GM21515 (cell line): ENCODE measurements around the gene ACP1.
"Not testable (repeated sequence)": the region's sequence is repeated elsewhere in the genome, so short reads cannot be mapped to it uniquely, and the experiment has no call there.

Experiments
- ATAC-seq: cut with Tn5 transposase; IDR thresholded peaks from one replicate; pipeline ENCODE4 v1.9.1; 2021; ENCODE audit not compliant: unreplicated experiment

ACP1 gene

DNA sequence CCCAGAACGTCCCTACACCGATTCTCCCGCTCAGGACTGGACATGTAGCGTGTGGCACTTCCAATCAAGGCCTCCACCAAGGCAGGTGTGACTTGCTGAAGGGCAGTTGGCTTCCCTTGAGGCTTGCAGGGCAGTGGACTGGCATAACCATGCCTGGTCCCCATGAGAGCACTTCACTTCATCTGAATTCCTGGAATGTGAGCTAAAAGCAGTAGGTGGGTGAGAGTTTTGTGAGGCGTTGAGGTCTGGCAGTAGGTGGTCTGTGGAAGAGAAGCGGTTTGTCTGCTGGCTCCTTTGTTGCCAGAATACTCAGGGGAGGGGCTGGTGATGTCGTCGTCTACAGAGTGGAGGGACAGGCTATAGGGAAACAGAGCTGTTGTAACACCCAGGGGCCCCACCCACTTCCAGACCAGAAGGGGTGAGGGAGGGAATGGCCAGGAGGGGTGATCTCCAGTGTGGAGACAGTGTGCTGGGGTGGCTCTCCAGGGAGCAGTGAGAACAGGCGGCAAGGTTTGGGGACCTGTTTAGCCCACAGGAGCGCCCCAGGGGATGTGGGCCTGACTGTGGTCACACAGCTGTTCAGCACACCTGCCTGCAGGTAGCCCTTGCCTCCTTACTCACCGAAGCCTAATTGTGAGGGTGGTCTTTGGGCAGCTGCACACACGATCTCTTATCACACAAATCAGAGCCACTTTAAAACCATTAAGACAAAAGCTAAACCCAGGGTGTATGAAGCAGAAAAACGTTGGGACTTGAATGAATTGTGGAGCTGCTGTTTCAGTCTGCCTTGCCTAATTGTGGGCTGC, 44.6 kb downstream of the ACP1 start:
- no peak for ATAC-seq

DNA sequence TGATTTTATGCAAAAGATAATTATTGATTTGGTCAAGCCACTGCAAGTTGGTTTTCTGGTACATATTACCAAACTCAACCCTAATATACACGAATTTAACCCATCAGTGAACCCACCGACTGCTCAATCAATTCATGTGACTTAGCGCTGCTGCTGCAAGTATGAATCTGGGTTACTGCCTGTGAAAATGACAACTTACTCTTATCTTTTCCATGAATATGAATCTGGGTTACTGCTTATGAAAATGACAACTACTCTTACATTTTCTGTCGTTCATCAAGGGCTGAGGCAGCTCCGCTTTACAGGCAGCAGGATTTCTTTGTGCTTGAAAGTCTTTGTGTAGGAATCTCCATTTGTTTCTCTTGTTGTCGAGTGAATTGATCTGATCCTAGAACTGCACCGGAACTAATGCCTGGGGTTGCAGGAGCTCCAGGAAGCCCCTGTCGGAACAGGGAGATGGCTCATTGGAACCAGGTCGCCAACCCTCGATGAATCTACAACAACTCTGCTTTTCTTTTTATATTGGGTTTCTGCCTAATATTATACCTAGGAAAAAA, 45.3 kb downstream of the ACP1 start:
- ATAC-seq: no peak

DNA sequence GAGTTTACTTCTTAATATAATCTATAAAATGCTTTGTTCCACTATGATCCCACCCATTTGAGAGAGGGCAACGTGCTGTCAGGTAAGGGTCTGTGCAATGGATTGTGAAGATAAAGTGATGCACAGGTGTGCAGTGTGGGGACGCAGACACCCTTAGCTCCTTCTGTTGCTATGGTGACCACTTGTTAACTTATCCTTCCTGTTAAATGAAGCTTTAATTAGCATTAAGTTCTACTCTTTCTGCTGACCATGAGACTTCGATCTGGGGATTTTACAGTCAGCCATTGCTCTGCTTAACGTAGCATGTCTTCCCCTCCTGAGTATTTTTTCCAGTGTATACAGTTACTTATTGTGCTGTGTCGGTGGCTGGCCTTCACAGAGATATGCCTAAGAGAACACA, 46.2 kb downstream of the ACP1 start:
- no peak for ATAC-seq

DNA sequence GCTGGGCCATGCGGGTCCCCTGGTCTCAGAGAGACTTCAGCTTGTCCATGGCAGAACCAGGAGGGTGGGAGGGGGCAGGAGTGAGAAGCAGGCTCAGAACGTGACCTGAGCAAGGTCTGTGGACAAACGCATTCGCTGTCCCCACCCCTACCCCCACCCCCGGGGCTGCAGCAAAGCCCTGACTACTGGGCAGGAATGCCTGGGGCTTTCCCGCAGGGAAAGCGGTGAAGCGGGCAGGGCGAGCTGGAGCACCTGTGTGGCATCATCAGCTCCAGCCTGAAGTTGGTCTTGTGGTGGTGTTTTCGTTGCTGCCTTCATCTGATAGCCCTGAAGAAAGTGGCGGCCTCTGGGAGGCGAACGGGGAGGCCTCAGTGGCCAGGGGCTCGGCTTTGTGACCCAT, 49.2 kb downstream of the ACP1 start:
- ATAC-seq: no peak

DNA sequence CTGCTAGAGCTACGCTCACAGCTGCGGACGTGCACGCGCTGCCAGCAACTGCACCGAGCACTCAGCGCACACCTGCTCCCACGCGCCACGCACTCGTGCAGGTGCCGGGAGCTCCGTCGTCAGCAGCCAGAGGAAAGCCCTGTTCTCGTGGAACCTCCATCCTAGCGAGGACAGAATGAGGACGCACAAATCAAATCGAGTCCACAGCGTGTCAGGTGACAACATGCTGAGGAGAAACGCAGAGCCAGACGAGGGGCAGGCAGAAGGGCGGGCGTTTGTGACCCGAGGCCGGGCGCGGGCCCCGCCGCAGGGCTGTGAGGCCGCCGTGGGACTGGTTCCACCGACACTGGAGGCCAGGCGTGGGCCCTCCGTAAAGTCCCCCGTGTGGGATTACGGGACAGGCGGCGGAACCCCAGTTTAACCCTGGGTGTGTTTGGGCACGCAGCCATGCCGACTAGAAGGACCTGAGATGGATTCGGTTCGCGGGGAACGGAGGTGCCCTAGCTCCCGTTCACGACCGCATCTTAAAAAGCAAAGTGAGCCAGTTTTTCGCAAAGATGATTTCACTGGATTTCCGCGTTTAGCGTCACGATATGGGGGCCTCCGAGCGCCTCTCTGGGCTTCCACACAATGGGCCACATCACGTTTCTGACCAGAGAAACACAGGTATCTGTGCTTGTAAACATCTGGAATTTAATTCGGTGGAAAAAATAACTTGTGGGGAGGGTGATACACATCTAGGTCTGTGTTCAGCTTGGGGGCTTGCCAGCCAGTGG, 50.0 kb downstream of the ACP1 start:
- ATAC-seq: no peak

DNA sequence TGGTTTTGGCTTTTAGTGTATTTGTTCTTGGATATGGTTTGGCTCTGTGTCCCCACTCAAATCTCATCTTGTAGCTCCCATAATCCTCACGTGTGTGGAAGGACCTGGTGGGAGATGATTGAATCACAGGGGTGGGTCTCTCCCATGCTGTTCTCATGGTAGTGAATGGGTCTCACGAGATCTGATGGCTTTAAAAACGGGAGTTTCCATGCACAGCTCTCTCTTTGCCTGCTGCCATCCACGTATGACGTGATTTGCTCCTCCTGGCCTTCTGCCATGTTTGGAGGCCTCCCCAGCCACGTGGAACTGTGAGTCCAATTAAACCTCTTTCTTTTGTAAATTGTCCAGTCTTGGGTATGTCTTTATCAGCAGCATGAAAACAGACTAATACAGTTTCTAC, 51.2 kb downstream of the ACP1 start:
- ATAC-seq: not testable (repeated sequence)

DNA sequence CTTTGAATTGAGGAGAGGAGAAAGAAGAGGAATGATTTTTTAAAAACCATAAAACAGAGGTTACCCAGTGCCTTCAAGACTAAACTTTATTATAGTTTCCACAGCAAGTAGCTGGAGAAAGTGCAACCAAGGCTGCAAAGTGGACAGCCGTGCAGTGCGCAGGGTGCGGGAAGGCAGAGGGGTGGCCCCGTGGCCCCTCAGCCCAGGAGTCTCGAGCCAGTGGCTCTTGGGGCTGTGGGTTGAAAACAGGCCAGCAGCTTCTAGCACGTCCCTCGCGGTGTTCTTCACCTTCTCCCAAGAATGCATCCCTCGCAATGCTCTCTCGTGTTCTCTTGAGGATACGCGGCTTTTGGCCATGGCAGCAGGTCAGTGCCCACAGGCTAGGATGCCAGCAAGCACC, 51.6 kb downstream of the ACP1 start:
- ATAC-seq: no peak

DNA sequence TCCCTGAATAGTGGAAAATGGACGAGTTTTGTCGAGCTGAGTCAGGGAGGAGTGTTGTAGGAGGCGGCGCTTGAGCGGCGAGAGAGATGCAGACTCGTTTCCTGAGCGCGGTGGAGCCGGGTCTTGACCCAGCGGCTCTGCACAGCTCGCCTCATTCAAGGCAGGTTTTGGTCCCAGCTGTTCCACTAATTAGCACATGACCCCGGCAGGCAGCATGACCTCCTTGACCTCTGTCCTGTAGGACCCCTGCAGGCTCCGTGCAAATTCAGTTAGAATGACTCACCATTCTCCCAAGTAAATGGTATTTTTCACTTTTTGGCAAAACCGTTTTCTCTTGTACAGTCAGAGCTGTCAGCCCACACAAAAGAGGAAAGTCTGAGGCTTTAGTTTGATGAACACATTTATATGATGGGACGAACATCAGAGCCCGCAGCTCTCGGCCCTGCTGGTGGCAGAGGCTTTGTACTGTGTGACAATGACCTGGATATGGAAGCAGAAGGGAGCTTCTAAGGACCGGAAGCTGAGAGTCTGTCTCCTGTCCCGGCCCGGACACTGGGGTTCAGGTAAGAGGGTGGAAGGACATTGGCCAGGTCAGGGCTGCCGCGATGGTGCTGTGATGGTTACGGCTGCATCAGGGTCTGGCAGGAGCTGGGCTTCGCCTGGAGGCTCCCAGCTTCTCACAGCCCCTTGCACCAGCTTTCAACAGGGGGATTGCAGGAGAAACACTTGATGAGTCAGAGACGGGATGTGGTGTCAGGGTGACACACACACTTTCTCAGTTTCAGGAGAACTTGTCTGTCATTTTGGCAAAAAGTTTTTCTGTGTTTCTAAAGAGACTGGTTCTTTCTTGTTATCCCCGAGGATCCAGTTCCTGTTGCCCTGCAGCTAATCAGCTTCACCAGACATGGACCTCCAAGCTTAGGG, 53.0 kb downstream of the ACP1 start:
- ATAC-seq: peak; percentile 53

DNA sequence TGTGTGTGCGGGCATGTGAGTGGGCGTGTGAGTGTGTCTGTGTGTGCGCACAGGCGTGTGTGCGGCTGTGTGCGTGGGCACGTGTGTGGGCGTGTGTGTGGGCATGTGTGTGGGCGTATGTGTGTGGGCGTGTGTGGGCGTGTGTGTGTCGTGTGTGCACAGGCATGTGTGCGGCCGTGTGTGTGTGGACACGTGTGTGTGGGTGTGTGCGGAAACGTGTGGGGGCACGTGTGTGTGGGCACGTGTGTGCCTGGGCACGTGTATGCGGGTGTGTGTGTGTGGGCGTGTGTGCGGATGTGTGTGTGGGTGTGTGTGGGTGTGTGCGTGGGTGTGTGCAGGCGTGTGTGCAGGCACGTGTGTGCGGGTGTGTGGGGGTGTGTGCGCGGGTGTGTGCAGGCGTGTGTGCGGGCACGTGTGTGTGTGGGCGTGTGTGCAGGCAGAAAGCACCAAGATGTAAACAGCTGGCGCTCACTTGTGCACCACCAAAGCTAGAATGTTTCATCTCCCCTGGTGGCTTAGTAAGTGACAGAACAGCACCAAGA, 54.4 kb downstream of the ACP1 start:
- no peak for ATAC-seq

DNA sequence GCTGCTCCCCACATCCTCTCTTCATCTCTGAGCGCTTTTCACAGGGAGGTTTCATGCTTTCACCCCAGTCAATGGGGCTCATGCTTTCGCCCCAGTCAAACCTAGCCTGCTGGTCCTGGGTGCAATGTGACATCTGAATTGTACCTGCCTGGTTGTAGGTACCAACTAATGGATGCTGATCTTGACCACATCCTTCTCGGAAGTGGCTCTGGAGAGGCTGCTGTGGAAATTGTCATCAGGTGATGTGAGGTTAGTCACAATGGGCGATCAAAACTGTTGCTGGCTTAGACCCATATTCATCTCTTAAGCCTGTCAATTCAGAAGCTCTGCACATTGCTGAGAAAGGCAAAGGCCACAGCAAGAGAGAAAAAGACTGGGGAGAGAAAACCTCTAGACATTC, 55.8 kb downstream of the ACP1 start:
- ATAC-seq: no peak

DNA sequence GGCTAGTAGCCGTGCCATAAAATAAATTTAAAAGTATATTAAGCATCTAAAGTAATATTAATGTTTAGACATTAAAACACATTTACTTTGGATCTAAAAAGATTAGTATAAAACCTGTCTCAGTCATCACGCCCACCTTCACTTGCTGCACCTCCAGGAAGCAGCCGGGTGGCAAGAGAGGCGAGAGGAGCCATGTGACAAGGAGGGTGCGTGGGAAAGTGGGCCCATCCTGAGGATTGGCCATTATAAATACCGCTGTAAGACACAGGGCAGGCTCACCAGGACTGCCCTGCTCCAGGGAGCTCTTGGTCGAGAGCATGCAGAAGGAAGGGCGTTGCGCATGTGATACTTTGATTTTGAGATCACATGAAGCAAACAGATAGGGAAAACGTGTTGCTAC, 57.6 kb downstream of the ACP1 start:
- no peak for ATAC-seq

DNA sequence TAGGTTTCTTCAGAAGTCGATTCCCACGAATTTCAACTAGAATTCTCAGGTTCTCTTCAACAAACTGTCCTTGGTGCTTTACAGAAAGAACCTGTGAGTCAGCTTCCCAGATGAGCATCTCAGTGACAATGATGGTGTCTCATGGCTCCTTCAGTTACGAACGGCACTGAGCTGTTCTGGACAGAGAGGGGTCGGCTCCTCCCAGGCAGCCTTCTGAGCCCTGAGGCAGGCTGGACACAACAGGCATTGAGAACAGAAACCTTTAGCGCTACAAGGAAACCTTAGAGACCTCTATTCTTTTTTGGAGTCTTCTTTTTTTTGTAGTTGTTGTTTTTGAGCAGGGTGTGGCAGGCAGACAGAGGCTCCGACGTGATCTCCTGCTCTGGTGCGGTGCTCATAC, 58.3 kb downstream of the ACP1 start:
- ATAC-seq: no peak
